ENCODE results near the gene MACROD2. TPM values are rescaled to one million over a fixed set of nuclear protein-coding genes. Genes with fewer than 3 reads are reported as not detected.

The MACROD2 gene
- total and polyA plus RNA-seq, 2 experiments from 2014 or later, result 2.8 to 4.3 TPM

DNA sequence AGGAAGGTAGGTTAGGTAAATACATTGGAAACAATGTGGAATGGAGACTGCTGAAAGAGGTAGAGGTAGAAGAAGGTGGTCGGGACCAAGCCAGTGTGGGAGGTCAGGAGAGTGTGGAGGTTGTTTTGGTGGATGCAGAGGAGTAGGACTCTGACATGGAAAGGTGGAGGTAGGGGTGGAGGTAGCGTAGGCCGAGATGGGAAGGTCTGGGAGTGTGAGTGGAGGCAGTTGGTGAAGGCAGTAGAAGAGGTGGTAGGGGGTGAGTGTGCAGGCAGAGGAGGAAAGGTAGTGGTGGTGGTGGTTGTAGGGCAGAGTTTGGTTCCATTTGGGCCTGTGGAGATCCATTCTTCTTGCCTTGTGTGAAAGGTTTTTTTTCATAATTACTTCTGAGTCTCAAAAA lies 941.7 kb downstream of the MACROD2 start (continued):
- TF ChIP-seq EZH2 (IDR thresholded peaks at IDR 0.05; ENCODE audit: low read depth, unreplicated experiment) (no peak), CREB1 (CRISPR knock-in tag; IDR thresholded peaks at IDR 0.05; ENCODE audit: low read depth) (no peak), NANOG (IDR thresholded peaks at IDR 0.05; ENCODE audit: borderline replicate concordance) (no peak), ZNF331 (CRISPR knock-in tag; IDR thresholded peaks at IDR 0.05; ENCODE audit: low read depth) (no peak)
- TF ChIP-seq, protein P1, sequence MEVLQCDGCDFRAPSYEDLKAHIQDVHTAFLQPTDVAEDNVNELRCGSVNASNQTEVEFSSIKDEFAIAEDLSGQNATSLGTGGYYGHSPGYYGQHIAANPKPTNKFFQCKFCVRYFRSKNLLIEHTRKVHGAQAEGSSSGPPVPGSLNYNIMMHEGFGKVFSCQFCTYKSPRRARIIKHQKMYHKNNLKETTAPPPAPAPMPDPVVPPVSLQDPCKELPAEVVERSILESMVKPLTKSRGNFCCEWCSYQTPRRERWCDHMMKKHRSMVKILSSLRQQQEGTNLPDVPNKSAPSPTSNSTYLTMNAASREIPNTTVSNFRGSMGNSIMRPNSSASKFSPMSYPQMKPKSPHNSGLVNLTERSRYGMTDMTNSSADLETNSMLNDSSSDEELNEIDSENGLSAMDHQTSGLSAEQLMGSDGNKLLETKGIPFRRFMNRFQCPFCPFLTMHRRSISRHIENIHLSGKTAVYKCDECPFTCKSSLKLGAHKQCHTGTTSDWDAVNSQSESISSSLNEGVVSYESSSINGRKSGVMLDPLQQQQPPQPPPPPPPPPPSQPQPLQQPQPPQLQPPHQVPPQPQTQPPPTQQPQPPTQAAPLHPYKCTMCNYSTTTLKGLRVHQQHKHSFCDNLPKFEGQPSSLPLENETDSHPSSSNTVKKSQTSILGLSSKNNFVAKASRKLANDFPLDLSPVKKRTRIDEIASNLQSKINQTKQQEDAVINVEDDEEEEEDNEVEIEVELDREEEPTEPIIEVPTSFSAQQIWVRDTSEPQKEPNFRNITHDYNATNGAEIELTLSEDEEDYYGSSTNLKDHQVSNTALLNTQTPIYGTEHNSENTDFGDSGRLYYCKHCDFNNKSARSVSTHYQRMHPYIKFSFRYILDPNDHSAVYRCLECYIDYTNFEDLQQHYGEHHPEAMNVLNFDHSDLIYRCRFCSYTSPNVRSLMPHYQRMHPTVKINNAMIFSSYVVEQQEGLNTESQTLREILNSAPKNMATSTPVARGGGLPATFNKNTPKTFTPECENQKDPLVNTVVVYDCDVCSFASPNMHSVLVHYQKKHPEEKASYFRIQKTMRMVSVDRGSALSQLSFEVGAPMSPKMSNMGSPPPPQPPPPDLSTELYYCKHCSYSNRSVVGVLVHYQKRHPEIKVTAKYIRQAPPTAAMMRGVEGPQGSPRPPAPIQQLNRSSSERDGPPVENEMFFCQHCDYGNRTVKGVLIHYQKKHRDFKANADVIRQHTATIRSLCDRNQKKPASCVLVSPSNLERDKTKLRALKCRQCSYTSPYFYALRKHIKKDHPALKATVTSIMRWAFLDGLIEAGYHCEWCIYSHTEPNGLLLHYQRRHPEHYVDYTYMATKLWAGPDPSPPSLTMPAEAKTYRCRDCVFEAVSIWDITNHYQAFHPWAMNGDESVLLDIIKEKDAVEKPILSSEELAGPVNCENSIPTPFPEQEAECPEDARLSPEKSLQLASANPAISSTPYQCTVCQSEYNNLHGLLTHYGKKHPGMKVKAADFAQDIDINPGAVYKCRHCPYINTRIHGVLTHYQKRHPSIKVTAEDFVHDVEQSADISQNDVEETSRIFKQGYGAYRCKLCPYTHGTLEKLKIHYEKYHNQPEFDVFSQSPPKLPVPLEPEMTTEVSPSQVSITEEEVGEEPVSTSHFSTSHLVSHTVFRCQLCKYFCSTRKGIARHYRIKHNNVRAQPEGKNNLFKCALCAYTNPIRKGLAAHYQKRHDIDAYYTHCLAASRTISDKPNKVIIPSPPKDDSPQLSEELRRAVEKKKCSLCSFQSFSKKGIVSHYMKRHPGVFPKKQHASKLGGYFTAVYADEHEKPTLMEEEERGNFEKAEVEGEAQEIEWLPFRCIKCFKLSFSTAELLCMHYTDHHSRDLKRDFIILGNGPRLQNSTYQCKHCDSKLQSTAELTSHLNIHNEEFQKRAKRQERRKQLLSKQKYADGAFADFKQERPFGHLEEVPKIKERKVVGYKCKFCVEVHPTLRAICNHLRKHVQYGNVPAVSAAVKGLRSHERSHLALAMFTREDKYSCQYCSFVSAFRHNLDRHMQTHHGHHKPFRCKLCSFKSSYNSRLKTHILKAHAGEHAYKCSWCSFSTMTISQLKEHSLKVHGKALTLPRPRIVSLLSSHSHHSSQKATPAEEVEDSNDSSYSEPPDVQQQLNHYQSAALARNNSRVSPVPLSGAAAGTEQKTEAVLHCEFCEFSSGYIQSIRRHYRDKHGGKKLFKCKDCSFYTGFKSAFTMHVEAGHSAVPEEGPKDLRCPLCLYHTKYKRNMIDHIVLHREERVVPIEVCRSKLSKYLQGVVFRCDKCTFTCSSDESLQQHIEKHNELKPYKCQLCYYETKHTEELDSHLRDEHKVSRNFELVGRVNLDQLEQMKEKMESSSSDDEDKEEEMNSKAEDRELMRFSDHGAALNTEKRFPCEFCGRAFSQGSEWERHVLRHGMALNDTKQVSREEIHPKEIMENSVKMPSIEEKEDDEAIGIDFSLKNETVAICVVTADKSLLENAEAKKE (CRISPR knock-in tag; IDR thresholded peaks at IDR 0.05), result no peak

DNA sequence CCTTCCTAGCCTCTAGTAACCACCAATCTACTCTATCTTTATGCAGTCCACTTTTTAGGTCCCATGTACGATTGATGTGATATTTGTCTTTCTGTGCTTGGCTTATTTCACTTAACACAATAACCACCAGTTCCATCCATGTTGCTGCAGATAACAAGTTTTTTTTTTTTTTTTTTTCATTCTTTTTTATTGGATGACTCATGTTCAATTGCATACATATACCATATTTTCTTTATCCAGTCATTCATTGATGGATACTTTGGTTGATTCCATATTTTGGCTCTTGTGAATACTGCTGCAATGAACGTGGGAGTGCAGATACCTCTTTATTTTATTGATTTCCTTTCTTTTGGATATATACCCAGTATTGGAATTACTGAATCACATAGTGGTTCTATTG lies 942.5 kb downstream of the MACROD2 start:
- no peaks in the 10 kb centered on the region for H3K27me3 ChIP-seq (ENCODE audit: insufficient read depth)
- H3K27me3 Mint-ChIP-seq (ENCODE audit: insufficient read depth, low read depth, poor library complexity), result peaks cover 2% of the 10 kb centered on the region
- H3K4me1 Mint-ChIP-seq, result peaks cover 7% of the 10 kb centered on the region
- no peak for TF ChIP-seq ZNF331 (CRISPR knock-in tag; IDR thresholded peaks at IDR 0.05; ENCODE audit: low read depth)
- no peak for TF ChIP-seq CREB1 (CRISPR knock-in tag; IDR thresholded peaks at IDR 0.05; ENCODE audit: low read depth)
- TF ChIP-seq NANOG (IDR thresholded peaks at IDR 0.05; ENCODE audit: borderline replicate concordance), result no peak
- TF ChIP-seq, protein P2, sequence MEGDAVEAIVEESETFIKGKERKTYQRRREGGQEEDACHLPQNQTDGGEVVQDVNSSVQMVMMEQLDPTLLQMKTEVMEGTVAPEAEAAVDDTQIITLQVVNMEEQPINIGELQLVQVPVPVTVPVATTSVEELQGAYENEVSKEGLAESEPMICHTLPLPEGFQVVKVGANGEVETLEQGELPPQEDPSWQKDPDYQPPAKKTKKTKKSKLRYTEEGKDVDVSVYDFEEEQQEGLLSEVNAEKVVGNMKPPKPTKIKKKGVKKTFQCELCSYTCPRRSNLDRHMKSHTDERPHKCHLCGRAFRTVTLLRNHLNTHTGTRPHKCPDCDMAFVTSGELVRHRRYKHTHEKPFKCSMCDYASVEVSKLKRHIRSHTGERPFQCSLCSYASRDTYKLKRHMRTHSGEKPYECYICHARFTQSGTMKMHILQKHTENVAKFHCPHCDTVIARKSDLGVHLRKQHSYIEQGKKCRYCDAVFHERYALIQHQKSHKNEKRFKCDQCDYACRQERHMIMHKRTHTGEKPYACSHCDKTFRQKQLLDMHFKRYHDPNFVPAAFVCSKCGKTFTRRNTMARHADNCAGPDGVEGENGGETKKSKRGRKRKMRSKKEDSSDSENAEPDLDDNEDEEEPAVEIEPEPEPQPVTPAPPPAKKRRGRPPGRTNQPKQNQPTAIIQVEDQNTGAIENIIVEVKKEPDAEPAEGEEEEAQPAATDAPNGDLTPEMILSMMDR (conservative IDR thresholded peaks at IDR 0.05; ENCODE audit: low read depth in 2 of 2), result no peak
- TF ChIP-seq, protein P3, sequence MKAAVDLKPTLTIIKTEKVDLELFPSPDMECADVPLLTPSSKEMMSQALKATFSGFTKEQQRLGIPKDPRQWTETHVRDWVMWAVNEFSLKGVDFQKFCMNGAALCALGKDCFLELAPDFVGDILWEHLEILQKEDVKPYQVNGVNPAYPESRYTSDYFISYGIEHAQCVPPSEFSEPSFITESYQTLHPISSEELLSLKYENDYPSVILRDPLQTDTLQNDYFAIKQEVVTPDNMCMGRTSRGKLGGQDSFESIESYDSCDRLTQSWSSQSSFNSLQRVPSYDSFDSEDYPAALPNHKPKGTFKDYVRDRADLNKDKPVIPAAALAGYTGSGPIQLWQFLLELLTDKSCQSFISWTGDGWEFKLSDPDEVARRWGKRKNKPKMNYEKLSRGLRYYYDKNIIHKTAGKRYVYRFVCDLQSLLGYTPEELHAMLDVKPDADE (IDR thresholded peaks at IDR 0.05), result no peak
- TF ChIP-seq POLR2AphosphoS5 (IDR thresholded peaks at IDR 0.05; ENCODE audit: low read depth), result no peak
- no peak for TF ChIP-seq JUNB (IDR thresholded peaks at IDR 0.05; ENCODE audit: unreplicated experiment)
- no peak for TF ChIP-seq EZH2 (IDR thresholded peaks at IDR 0.05; ENCODE audit: low read depth, unreplicated experiment)
- no peak for TF ChIP-seq ZNF114 (CRISPR knock-in tag; IDR thresholded peaks at IDR 0.05)

More for the DNA sequence above, 942.5 kb downstream of the MACROD2 start:
- no peak for ATAC-seq
- no peak overlapping the region for H3K4me2 ChIP-seq
- Mint-ChIP-seq H3K36me3 (ENCODE audit: low read depth) (peaks cover 8% of the 10 kb centered on the region; the same call in 2 of the 3 replicates), H3K27ac (no peak overlapping the region), H3K4me3 (no peak overlapping the region), H3K9me3 (peaks cover 19% of the 10 kb centered on the region; the same call in 2 of the 3 replicates)
- H3K79me2 ChIP-seq (replicated peaks; ENCODE audit: insufficient read depth), result no peaks in the 10 kb centered on the region
- no peak overlapping the region for H2AFZ ChIP-seq
- H4K20me1 ChIP-seq (replicated peaks; ENCODE audit: insufficient read depth), result no peaks in the 10 kb centered on the region
- H3K27ac ChIP-seq (ENCODE audit: low read depth), result no peak overlapping the region
- no peak overlapping the region for H3K4me3 ChIP-seq
- peaks cover 7% of the 10 kb centered on the region; the same call in 1 of the 2 replicates for H3K9me2 ChIP-seq (ENCODE audit: insufficient read depth)
- H3K36me3 ChIP-seq (ENCODE audit: insufficient read depth), result no peaks in the 10 kb centered on the region
- no peak for DNase-seq (ENCODE audit: low spot score)
- H3F3A ChIP-seq (replicated peaks; ENCODE audit: low read depth), result no peaks in the 10 kb centered on the region
- H3K4me1 ChIP-seq (ENCODE audit: insufficient read depth), result peaks cover under 1% of the 10 kb centered on the region; the same call in 1 of the 2 replicates

Data from GM23338 (cell line).